ACHN (cell line): Measurements from ENCODE around the gene GAPVD1.
"Not testable (repeated sequence)": the region's sequence is repeated elsewhere in the genome, so short reads cannot be mapped to it uniquely, and the experiment has no call there.

Source experiments
- DNase-seq: peaks from one replicate; pipeline ENCODE4 v3.0.0-alpha.2; 2015
- in situ Hi-C: cut with HindIII; loops from 2 replicates; pipeline ENCODE4 v1.10.0; 2017; ENCODE audit warnings: low sequenced_read_pairs, low pct_ligation_motif_present, low pct_unique_long_range_greater_than_20kb

Gene GAPVD1

GRCh38 chr9:125286935-125287433 is 25.4 kb downstream of the GAPVD1 start:
- in situ Hi-C loops, DNase-seq: not testable (repeated sequence)

- no peak for DNase-seq
- in situ Hi-C loops = no loop called here
These were observed 31.5 kb downstream of the GAPVD1 start for GRCh38 chr9:125293134-125293533.

DNA sequence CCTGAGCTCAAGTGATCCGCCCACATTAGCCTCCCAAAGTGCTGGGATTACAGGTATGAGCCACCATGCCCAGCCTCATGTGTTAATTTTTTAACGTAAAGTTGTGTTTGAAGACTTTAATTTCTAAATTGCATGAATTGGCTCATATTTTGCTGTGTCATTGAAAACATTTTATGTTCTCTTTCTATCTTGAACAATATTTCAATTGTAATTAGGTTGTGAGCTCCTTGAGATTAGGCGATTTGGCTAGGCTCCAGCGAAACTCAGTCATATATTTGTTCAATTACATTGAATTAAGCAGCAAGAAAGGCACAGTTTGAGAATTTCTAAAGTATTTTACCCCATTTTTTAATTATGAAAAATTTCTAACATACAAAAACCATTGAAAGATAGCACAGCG is 34.0 kb downstream of the GAPVD1 start:
- no peak for DNase-seq
- in situ Hi-C loops = no loop called here

- no peak for DNase-seq
These were observed 35.3 kb downstream of the GAPVD1 start for GRCh38 chr9:125296843-125297372.

GRCh38 chr9:125297917-125298316 is 36.3 kb downstream of the GAPVD1 start:
- no peak for DNase-seq
- in situ Hi-C loops = no loop called here

More at GRCh38 chr9:125296843-125297372, 35.3 kb downstream of the GAPVD1 start:
- in situ Hi-C loops = no loop called here

- in situ Hi-C loops = no loop called here
- DNase-seq = no peak
These were observed 40.6 kb downstream of the GAPVD1 start for GRCh38 chr9:125302241-125302640.

DNA sequence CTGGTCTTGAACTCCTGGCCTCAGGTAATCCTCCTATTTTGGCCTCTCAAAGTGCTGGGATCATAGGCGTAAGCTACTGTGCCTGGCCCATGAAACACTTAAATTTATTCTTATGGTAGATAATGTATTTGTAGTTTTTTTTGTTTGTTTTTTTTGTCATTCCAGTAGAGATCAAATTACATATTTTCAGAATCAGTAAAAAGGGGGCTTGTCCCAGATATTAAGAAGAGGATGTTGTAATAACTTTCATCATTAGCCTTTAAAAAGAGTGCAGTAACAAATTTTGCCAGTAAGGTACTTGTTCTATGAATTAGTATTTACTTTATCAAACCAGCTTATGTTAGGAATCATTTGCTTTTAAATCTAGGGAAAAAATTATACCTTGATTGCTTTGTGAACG is 42.6 kb downstream of the GAPVD1 start:
- DNase-seq = no peak
- in situ Hi-C loops = no loop called here

DNA sequence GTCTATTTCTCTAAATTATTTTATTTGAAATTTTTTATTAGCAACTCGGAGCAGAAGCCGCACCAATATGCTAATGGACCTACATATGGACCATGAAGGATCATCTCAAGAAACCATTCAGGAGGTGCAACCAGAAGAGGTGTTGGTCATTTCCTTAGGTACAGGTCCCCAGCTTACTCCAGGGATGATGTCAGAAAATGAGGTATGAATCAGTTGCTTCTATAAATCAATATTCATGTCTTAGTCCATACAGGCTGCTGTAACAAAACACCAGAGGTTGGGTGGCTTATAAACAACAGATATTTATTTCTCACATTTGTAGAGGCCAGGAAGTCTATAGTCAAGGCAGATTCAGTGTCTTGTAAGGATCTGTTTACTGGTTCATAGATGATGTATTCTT is 50.8 kb downstream of the GAPVD1 start:
- DNase-seq = no peak
- in situ Hi-C loops = no loop called here

GRCh38 chr9:125316359-125316758 is 54.7 kb downstream of the GAPVD1 start:
- in situ Hi-C loops, DNase-seq: not testable (repeated sequence)

DNA sequence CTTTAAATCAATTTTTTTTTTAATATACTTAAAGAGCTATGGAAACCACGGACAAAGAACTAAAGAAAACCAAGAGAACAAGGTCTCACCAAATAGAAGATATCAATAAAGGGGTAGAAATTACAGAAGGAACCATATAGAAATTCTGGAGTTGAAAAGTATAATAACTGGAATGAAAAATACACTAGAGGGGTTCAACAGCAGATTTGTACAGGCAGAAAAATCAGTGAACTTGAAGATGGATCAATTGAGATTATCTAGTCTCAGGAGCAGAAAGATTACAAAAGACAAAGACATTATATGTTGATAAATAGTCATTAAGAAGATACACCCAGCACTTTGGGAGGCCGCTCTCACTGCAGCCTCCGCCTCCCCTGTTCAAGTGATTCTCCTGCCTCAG is 56.1 kb downstream of the GAPVD1 start:
- DNase-seq = no peak
- in situ Hi-C loops = no loop called here

- in situ Hi-C loops = no loop called here
- DNase-seq = no peak
These were observed 59.9 kb downstream of the GAPVD1 start for GRCh38 chr9:125321496-125321895.

GRCh38 chr9:125323615-125324014 is 62.0 kb downstream of the GAPVD1 start:
- in situ Hi-C loops = no loop called here
- DNase-seq = no peak

DNA sequence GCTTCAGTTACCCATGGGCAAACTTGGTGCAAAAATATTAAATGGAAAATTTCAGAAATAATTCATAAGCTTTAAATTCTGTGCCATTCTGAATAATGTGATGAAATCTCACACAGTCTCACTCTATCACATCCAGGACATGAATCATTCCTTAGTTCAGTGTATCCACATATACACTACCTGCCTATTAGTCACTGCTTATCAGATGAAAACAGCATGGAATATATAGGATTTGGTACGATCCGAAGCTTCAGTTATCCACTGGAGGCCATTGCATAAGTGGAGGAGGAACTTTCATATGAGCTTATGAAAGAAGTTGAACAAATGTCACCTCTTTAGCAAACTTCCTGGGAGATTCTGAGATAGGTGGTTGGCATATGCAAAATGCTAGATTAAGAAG is 64.2 kb downstream of the GAPVD1 start:
- DNase-seq = no peak
- in situ Hi-C loops = no loop called here

GRCh38 chr9:125329978-125330377 is 68.4 kb downstream of the GAPVD1 start:
- DNase-seq = no peak
- in situ Hi-C loops = no loop called here

DNA sequence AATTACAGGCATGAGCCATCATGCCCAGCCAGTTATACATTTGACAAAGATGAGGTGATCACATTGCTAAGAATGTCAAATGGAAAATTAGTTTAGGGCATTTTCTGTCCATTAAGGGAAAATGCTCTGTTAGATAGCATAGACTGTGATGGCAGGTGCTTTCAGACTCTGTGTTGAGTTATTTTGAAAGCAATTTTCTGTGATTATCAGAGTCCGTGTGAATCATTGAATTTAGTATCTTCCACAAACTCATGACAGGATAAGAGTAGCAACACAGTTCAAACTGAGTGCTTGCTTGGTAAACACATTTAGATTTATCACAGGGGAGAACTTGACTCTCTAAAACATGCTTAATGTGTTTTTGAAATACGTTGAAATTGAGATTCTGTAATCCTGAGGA is 69.0 kb downstream of the GAPVD1 start:
- in situ Hi-C loops = no loop called here
- DNase-seq = no peak

GRCh38 chr9:125332527-125332926 is 70.9 kb downstream of the GAPVD1 start:
- no peak for DNase-seq
- in situ Hi-C loops = no loop called here

- DNase-seq = no peak
- in situ Hi-C loops = no loop called here
These were observed 75.6 kb downstream of the GAPVD1 start for GRCh38 chr9:125337236-125337635.

- no peak for DNase-seq
- in situ Hi-C loops = no loop called here
These were observed 77.3 kb downstream of the GAPVD1 start for GRCh38 chr9:125338929-125339328.

- in situ Hi-C loops = no loop called here
- DNase-seq = no peak
These were observed 79.9 kb downstream of the GAPVD1 start for GRCh38 chr9:125341566-125341965.

DNA sequence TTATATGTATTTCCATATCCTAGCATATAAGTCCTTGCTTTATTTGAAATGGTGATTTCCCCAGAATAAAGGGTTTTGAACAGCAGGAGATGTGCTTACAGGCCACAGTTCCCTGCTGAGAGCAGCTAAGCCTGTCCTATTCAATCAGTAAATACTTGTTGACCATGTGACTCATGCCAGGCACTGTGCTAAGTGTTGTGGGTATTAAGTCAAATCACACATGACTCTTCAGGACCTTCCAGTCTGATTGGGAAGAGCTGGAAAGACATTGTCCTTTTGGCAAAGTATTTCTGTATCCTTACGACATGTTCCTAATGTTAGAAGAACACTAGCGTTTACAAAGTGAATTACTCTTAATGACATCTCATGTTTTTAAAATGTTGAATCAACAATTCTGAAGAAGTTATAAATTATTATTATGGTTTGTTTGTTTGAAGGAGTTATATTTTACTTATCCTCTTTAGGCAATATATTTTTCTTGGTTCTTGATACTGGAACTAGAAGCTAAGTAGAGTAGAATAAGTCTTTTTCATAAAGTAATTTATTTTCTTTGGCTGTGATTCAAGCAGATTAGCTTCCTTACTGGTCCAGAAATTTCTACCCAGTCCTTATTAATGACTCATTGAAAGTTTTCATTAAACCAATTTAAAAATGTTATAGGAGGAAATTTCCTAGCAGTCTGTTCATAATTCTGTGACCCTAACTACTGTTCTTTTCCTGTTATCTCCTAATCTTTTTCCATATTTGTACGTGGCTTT is 82.1 kb downstream of the GAPVD1 start:
- in situ Hi-C loops = no loop called here
- DNase-seq = peak; percentile 7
